T-cell (primary cell): Measurements from ENCODE around the gene ZNRF2. TPM values are rescaled to one million over a fixed set of nuclear protein-coding genes. Genes with fewer than 3 reads are reported as not detected.

ENCODE experiments used
- ATAC-seq, 4 experiments: fragments of 200-7000 bp in 3 of 4; fragments of 150-1000 bp in 1 of 4; cut with Tn5 transposase; replicated peaks in 1 of 4; 1 replicate in 3 of 4; 2 replicates in 1 of 4; pipeline ENCODE4 v1.10.0; 2021; ENCODE audit warnings: moderate library complexity in 3 of 4, mild to moderate bottlenecking in 2 of 4, moderate number of reproducible peaks in 1 of 4
- CTCF ChIA-PET, 2 donors: fragments of 300-600 bp; sonication (Branson Sonifier 250); formaldehyde crosslinking; loops; one replicate each; lab custom pipeline; 2022; ENCODE audit warnings: antibody characterized with exemption in 2 of 2; lab: Charles Lee
- POLR2A ChIA-PET, 2 donors: fragments of 300-600 bp; sonication (Branson Sonifier 250); formaldehyde crosslinking; loops; one replicate each; lab custom pipeline; 2022; ENCODE audit warnings: antibody characterized with exemption in 2 of 2; lab: Charles Lee
- DNase-seq, 35 experiments: peaks; one replicate each; pipeline versions ENCODE4 v3.0.0 to v3.0.0-alpha.2; 2013 to 2023
- H3K27ac ChIP-seq: one replicate; pipeline ENCODE4 v1.5.1; 2013; ENCODE audit warnings: low read length
- H3K27me3 ChIP-seq, 2 experiments: replicated peaks in 1 of 2; 1 replicate in 1 of 2; 2 replicates in 1 of 2; pipeline versions ENCODE4 v1.6.1 to v1.7.0; 2013; ENCODE audit warnings: low read length in 1 of 2, mixed read lengths in 1 of 2; ENCODE audit not compliant: control insufficient read depth in 2 of 2, insufficient read depth in 2 of 2; ENCODE audit errors: extremely low read depth in 1 of 2
- H3K36me3 ChIP-seq, 2 donors: 1 replicate in 1 of 2; 2 replicates in 1 of 2; pipeline versions ENCODE4 v1.6.1 to v1.7.0; 2013; ENCODE audit warnings: low read length in 1 of 2; ENCODE audit not compliant: control insufficient read depth in 2 of 2, insufficient read depth in 1 of 2; ENCODE audit errors: extremely low read depth in 1 of 2
- H3K4me1 ChIP-seq, 2 experiments: 1 replicate in 1 of 2; 2 replicates in 1 of 2; pipeline versions ENCODE4 v1.6.1 to v1.7.0; 2013; ENCODE audit warnings: low read length in 2 of 2, mixed read lengths in 1 of 2; ENCODE audit not compliant: insufficient read depth in 2 of 2, control insufficient read depth in 1 of 2; ENCODE audit errors: extremely low read depth in 1 of 2
- H3K4me3 ChIP-seq, 2 donors: 1 replicate in 1 of 2; 2 replicates in 1 of 2; pipeline versions ENCODE4 v1.5.1 to v1.7.0; 2013; ENCODE audit warnings: mild to moderate bottlenecking in 2 of 2, low read length in 1 of 2, moderate library complexity in 1 of 2; ENCODE audit not compliant: control insufficient read depth in 1 of 2; ENCODE audit errors: extremely low read depth in 1 of 2
- H3K9me3 ChIP-seq: 2 replicates; pipeline ENCODE4 v1.7.0; 2013
- H3K27ac Mint-ChIP-seq, 2 donors: one replicate each; pipeline ENCODE4 v1.8.0; 2020 to 2021; ENCODE audit warnings: mild to moderate bottlenecking in 2 of 2, mixed read lengths in 2 of 2
- H3K27me3 Mint-ChIP-seq, 2 donors: one replicate each; pipeline ENCODE4 v1.8.0; 2021 to 2022; ENCODE audit warnings: mixed read lengths in 2 of 2
- H3K36me3 Mint-ChIP-seq: one replicate; pipeline ENCODE4 v1.8.0; 2021; ENCODE audit warnings: mixed read lengths
- H3K4me1 Mint-ChIP-seq, 3 donors: one replicate each; pipeline ENCODE4 v1.8.0; 2020 to 2022; ENCODE audit warnings: mixed read lengths in 3 of 3, mild to moderate bottlenecking in 1 of 3
- H3K4me3 Mint-ChIP-seq, 3 donors: one replicate each; pipeline ENCODE4 v1.8.0; 2020 to 2022; ENCODE audit warnings: mild to moderate bottlenecking in 3 of 3, mixed read lengths in 3 of 3, moderate library complexity in 3 of 3
- H3K9me3 Mint-ChIP-seq, 3 donors: one replicate each; pipeline ENCODE4 v1.8.0; 2020 to 2022; ENCODE audit warnings: mixed read lengths in 3 of 3
- WGBS: methylation state at CpG from one replicate; pipeline ENCODE4 v1.1.5; 2013; ENCODE audit warnings: missing lambda C conversion rate; ENCODE audit not compliant: insufficient coverage; 5-methylcytosine and 5-hydroxymethylcytosine counted together
- total RNA-seq, 35 experiments: library from RNA in 6 of 35; stranded (reverse) in 6 of 35; fragments of 120-200 nt in 1 of 35; gene quantifications; one replicate each; pipeline versions ENCODE4 v1.2.1 to v1.2.4 and lab custom pipeline; 2013 to 2026

Gene ZNRF2
- total RNA-seq, 5 donors from 2014 or later (not counting 1 experiment from before 2014, with no cell fraction given), result 22.4 to 38.4 (median 30.8) TPM

GRCh38 chr7:30353532-30353931 lies 69.1 kb downstream of the ZNRF2 start:
- Histone ChIP-seq H3K4me1 (peaks cover under 1% of the 10 kb centered on the region in 2 experiments), H3K36me3 (no peaks in the 10 kb centered on the region), H3K27me3 (no peaks in the 10 kb centered on the region), H3K4me3 (no peak overlapping the region), H3K27ac (no peak overlapping the region), H3K9me3 (no peaks in the 10 kb centered on the region)
- Mint-ChIP-seq H3K27me3 (no peaks in the 10 kb centered on the region), H3K36me3 (peaks cover 16% of the 10 kb centered on the region), H3K27ac (no peak overlapping the region), H3K9me3 (no peaks in the 10 kb centered on the region), H3K4me1 (peaks cover 18 to 39% (median 33%) of the 10 kb centered on the region in 3 donors), H3K4me3 (no peak overlapping the region)
- CTCF ChIA-PET, result interaction anchor here (0.6 to 6.1 kb wide), 6 partner anchors 13 to 78 kb away, joined by 3 to 67 read pairs (median 3); no protein-coding TSS in a partner anchor
- DNase-seq (no peak), ATAC-seq (no peak)
- POLR2A ChIA-PET, result no interaction called here
- no CpG with 5 or more reads among the region's 3 CpGs for WGBS

GRCh38 chr7:30353932-30354607 lies 69.7 kb downstream of the ZNRF2 start:
- Mint-ChIP-seq H3K27me3 (no peaks in the 10 kb centered on the region), H3K4me1 (peaks cover 13 to 34% (median 27%) of the 10 kb centered on the region in 3 donors), H3K36me3 (peaks cover 21% of the 10 kb centered on the region), H3K9me3 (no peaks in the 10 kb centered on the region), H3K4me3 (no peak overlapping the region), H3K27ac (no peak overlapping the region)
- H3K9me3 ChIP-seq, result no peaks in the 10 kb centered on the region
- no peak for ATAC-seq
- no peak overlapping the region for H3K27ac ChIP-seq
- H3K4me1 ChIP-seq, result no peaks in the 10 kb centered on the region
- no peak for DNase-seq
- no peaks in the 10 kb centered on the region for H3K27me3 ChIP-seq
- ChIA-PET POLR2A (no interaction called here), CTCF (interaction anchor here (0.6 to 6.1 kb wide), 7 partner anchors 8 to 78 kb away, joined by 3 to 67 read pairs (median 3); no protein-coding TSS in a partner anchor)
- no peak overlapping the region for H3K4me3 ChIP-seq
- no peaks in the 10 kb centered on the region for H3K36me3 ChIP-seq
- WGBS, result no CpG with 5 or more reads among the region's 3 CpGs

GRCh38 chr7:30354791-30355190 lies 70.4 kb downstream of the ZNRF2 start:
- H3K9me3 Mint-ChIP-seq, result no peaks in the 10 kb centered on the region
- CTCF ChIA-PET, result interaction anchor here (0.6 to 1.0 kb wide), 3 partner anchors 9 to 108 kb away, joined by 3 to 4 read pairs (median 4); no protein-coding TSS in a partner anchor
- no peak overlapping the region for H3K27ac Mint-ChIP-seq
- no peaks in the 10 kb centered on the region for H3K9me3 ChIP-seq
- POLR2A ChIA-PET, result no interaction called here
- H3K4me3 Mint-ChIP-seq, result no peak overlapping the region
- H3K4me3 ChIP-seq, result no peak overlapping the region
- H3K4me1 ChIP-seq, result no peaks in the 10 kb centered on the region
- ATAC-seq (no peak), DNase-seq (no peak)
- no peaks in the 10 kb centered on the region for H3K27me3 Mint-ChIP-seq
- no peak overlapping the region for H3K27ac ChIP-seq
- peaks cover 21% of the 10 kb centered on the region for H3K36me3 Mint-ChIP-seq
- no peaks in the 10 kb centered on the region for H3K27me3 ChIP-seq
- peaks cover 0 to 4% of the 10 kb centered on the region in 2 donors for H3K36me3 ChIP-seq
- H3K4me1 Mint-ChIP-seq, result peaks cover 13 to 27% (median 21%) of the 10 kb centered on the region in 3 donors

GRCh38 chr7:30359957-30360356 lies 75.6 kb downstream of the ZNRF2 start:
- no peak overlapping the region for H3K4me3 Mint-ChIP-seq
- H3K4me3 ChIP-seq, result no peak overlapping the region
- WGBS, result no CpG with 5 or more reads among the region's 1 CpG
- no peak overlapping the region for H3K27ac ChIP-seq
- peaks cover 24% of the 10 kb centered on the region for H3K36me3 Mint-ChIP-seq
- H3K9me3 ChIP-seq, result no peaks in the 10 kb centered on the region
- DNase-seq, result no peak
- no peak overlapping the region for H3K27ac Mint-ChIP-seq
- CTCF ChIA-PET, result no interaction called here
- ATAC-seq, result no peak
- no peaks in the 10 kb centered on the region for H3K27me3 Mint-ChIP-seq
- H3K4me1 ChIP-seq, result no peaks in the 10 kb centered on the region
- H3K27me3 ChIP-seq, result no peaks in the 10 kb centered on the region
- H3K9me3 Mint-ChIP-seq, result no peaks in the 10 kb centered on the region
- H3K4me1 Mint-ChIP-seq, result peaks cover 0 to 5% (median 2%) of the 10 kb centered on the region in 3 donors
- POLR2A ChIA-PET, result no interaction called here
- H3K36me3 ChIP-seq, result peaks cover 4% of the 10 kb centered on the region in 2 donors

GRCh38 chr7:30363778-30364563 lies 79.6 kb downstream of the ZNRF2 start:
- no peak for DNase-seq
- ATAC-seq, result no peak
- Histone ChIP-seq H3K27ac (no peak overlapping the region), H3K4me3 (no peak overlapping the region), H3K36me3 (peaks cover 4 to 8% of the 10 kb centered on the region in 2 donors), H3K4me1 (no peaks in the 10 kb centered on the region), H3K9me3 (no peaks in the 10 kb centered on the region), H3K27me3 (no peaks in the 10 kb centered on the region)
- H3K27ac Mint-ChIP-seq, result no peak overlapping the region
- ChIA-PET POLR2A (no interaction called here), CTCF (interaction anchor here in 1 of 2 donors (0.6 kb wide), 1 partner anchor 88 kb away, joined by 3 read pairs; no protein-coding TSS in a partner anchor)
- H3K27me3 Mint-ChIP-seq, result no peaks in the 10 kb centered on the region
- no peak overlapping the region for H3K4me3 Mint-ChIP-seq
- no peaks in the 10 kb centered on the region for H3K9me3 Mint-ChIP-seq
- H3K36me3 Mint-ChIP-seq, result peaks cover 16% of the 10 kb centered on the region
- no CpG with 5 or more reads among the region's 3 CpGs for WGBS
- H3K4me1 Mint-ChIP-seq, result peaks cover 0 to 6% (median 2%) of the 10 kb centered on the region in 3 donors

- Histone ChIP-seq H3K9me3 (no peaks in the 10 kb centered on the region), H3K4me1 (no peaks in the 10 kb centered on the region), H3K36me3 (peaks cover 4% of the 10 kb centered on the region in 2 donors), H3K27ac (no peak overlapping the region), H3K27me3 (no peaks in the 10 kb centered on the region), H3K4me3 (no peak overlapping the region)
- H3K27me3 Mint-ChIP-seq, result no peaks in the 10 kb centered on the region
- no peaks in the 10 kb centered on the region for H3K9me3 Mint-ChIP-seq
- ChIA-PET CTCF (interaction anchor here (0.5 to 0.6 kb wide), 2 partner anchors 86 to 182 kb away, joined by 3 to 5 read pairs; no protein-coding TSS in a partner anchor), POLR2A (interaction anchor here in 1 of 2 donors (0.6 kb wide), 1 partner anchor 12 kb away, joined by 3 read pairs; no protein-coding TSS in a partner anchor)
- peaks cover 0 to 6% (median 2%) of the 10 kb centered on the region in 3 donors for H3K4me1 Mint-ChIP-seq
- H3K4me3 Mint-ChIP-seq, result no peak overlapping the region
- H3K27ac Mint-ChIP-seq, result no peak overlapping the region
- DNase-seq (no peak), ATAC-seq (no peak)
- peaks cover 15% of the 10 kb centered on the region for H3K36me3 Mint-ChIP-seq
- WGBS, result no CpG with 5 or more reads among the region's 1 CpG
Measured at GRCh38 chr7:30364773-30365172, 80.4 kb downstream of the ZNRF2 start.
